Parathyroid adenoma (tissue), 2 donors: ENCODE results near the gene SWI5.
"Not testable (repeated sequence)": the region's sequence is repeated elsewhere in the genome, so short reads cannot be mapped to it uniquely, and the experiment has no call there.

ENCODE experiments used
- H2AFZ ChIP-seq: fragments of 300-600 bp; sonication (generic); one replicate; pipeline ENCODE4 v1.7.0; 2017; ENCODE audit warnings: antibody characterized with exemption, mild to moderate bottlenecking
- H3K27ac ChIP-seq: fragments of 300-600 bp; sonication (generic); one replicate; pipeline ENCODE4 v1.7.0; 2017
- H3K27me3 ChIP-seq: fragments of 300-600 bp; sonication (generic); one replicate; pipeline ENCODE4 v1.7.0; 2017; ENCODE audit warnings: low read length; ENCODE audit not compliant: control insufficient read depth, insufficient read depth
- H3K36me3 ChIP-seq: fragments of 300-600 bp; sonication (generic); one replicate; pipeline ENCODE4 v1.7.0; 2017; ENCODE audit warnings: low read length; ENCODE audit not compliant: control insufficient read depth, insufficient read depth
- H3K4me1 ChIP-seq: fragments of 300-600 bp; sonication (generic); one replicate; pipeline ENCODE4 v1.7.0; 2017; ENCODE audit warnings: control low read depth
- H3K4me2 ChIP-seq: fragments of 300-600 bp; sonication (generic); one replicate; pipeline ENCODE4 v1.7.0; 2017; ENCODE audit warnings: low read length
- H3K4me3 ChIP-seq: fragments of 300-600 bp; sonication (generic); one replicate; pipeline ENCODE4 v1.7.0; 2017; ENCODE audit warnings: low read depth, low read length
- H3K79me2 ChIP-seq: fragments of 300-600 bp; sonication (generic); one replicate; pipeline ENCODE4 v1.7.0; 2017; ENCODE audit warnings: control low read depth
- H3K9ac ChIP-seq: fragments of 300-600 bp; sonication (generic); one replicate; pipeline ENCODE4 v1.7.0; 2017; ENCODE audit warnings: mild to moderate bottlenecking
- H3K9me3 ChIP-seq: fragments of 300-600 bp; sonication (generic); one replicate; pipeline ENCODE4 v1.7.0; 2017; ENCODE audit warnings: low read length; ENCODE audit not compliant: control insufficient read depth
- TF ChIP-seq, protein P1 (sequence below): fragments of 300-600 bp; sonication (generic); IDR thresholded peaks from one replicate; pipeline ENCODE4 v1.7.0; 2017; ENCODE audit warnings: antibody characterized with exemption, mild to moderate bottlenecking
- donor health status: primary hyperparathyroidism.

SWI5 gene

DNA sequence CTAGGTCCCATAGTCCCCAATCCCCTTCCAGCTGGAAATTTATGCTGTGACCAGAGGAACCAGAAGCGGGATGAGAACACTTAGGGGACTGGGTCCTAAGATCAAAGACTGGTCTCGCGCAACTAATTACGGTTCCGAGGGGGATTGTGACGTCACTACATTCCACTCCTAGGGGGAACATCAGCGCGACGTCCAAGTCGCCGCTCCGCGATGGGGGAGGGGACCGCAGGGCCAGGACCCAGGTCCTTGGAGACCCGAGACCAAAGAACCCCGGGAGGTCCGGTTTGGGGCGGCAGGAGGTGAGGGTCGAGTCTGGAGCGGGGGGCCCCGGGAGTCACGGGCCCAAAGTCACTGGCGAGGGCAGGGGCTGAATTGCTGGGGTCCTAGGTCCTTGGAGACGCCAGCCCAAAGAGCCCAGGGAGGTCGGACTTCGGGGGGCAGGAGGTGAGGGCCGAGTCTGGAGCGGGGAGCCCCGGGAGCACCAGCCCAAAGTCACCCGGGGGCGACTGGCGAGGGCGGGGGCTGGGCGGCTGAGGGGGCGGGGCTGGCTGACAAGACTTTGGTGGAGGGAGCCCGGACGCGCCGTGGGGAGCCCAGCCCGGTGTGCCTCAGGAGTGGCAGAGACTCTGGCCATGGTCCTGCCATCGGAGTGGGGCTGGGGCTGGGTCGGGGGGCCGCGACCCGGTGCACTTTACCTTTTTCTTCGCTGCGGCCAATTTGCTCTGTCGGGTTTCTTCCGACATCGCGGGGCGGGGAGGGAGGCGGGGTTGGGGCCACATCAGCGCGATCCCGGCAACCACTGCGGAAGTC, 673 bp upstream of the SWI5 start, which contains the start of gene GOLGA2:
GOLGA2 (minus strand) TSS at position 810 of the 810 bp plus-strand sequence; CDS start at position 779, 31 bp downstream.
- H3K79me2 ChIP-seq, result peaks cover 8% of the 10 kb centered on the region
- H3K4me2 ChIP-seq, result peak within 1 kb of the TSS; percentile 96

DNA sequence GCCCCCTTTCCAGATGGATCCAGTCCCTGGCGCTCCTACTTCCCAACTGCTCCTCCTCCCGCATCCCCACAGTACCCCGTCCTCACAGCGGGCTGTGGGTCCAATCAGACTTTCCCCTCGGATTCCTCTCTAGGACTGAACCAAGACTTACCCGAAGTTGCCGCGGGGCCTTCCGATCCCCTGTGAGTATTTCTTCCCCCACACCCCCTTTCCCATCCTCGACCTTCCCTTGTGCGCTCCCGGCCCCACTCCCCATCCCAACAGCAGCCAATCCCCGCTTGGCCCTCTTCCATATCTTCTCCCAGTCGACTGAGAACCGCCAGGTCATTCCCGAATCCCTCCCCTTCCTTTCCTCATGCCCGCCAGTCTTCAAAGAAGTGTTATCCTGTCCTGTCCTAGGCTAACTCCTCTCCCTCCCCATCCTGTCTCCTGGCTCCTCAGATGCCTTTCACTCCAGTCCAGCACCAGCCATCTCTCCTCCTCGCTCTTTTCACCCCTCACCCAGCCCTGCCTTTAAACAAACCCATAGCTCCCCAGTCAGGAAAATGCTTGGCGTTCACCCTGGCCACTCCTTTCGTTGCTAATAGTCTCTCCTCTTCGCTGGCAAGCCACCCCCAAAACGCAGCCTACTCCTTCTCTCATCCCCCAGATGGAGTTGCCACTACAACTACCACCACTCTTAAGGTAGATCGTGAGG, 646 bp downstream of the SWI5 start:
- Histone ChIP-seq H3K4me3 (peak overlapping the region; percentile 92), H3K27me3 (no peaks in the 10 kb centered on the region), H3K27ac (peak overlapping the region; percentile 93), H3K4me2 (peak overlapping the region; percentile 96), H3K36me3 (no peaks in the 10 kb centered on the region), H3K9me3 (no peaks in the 10 kb centered on the region), H3K9ac (no peak overlapping the region), H2AFZ (peak overlapping the region; percentile 73), H3K4me1 (peaks cover 14% of the 10 kb centered on the region), H3K79me2 (peaks cover 8% of the 10 kb centered on the region)
- TF ChIP-seq, protein P1, sequence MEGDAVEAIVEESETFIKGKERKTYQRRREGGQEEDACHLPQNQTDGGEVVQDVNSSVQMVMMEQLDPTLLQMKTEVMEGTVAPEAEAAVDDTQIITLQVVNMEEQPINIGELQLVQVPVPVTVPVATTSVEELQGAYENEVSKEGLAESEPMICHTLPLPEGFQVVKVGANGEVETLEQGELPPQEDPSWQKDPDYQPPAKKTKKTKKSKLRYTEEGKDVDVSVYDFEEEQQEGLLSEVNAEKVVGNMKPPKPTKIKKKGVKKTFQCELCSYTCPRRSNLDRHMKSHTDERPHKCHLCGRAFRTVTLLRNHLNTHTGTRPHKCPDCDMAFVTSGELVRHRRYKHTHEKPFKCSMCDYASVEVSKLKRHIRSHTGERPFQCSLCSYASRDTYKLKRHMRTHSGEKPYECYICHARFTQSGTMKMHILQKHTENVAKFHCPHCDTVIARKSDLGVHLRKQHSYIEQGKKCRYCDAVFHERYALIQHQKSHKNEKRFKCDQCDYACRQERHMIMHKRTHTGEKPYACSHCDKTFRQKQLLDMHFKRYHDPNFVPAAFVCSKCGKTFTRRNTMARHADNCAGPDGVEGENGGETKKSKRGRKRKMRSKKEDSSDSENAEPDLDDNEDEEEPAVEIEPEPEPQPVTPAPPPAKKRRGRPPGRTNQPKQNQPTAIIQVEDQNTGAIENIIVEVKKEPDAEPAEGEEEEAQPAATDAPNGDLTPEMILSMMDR, result no peak

More for the DNA sequence above, 673 bp upstream of the SWI5 start, which contains the start of gene GOLGA2:
- H3K27me3 ChIP-seq, result no peaks in the 10 kb centered on the region
- peak within 1 kb of the TSS; percentile 92 for H3K4me3 ChIP-seq
- H3K9me3 ChIP-seq, result no peaks in the 10 kb centered on the region
- peak within 1 kb of the TSS; percentile 93 for H3K27ac ChIP-seq
- TF ChIP-seq, protein P1, result no peak
- peak within 1 kb of the TSS; percentile 63 for H3K9ac ChIP-seq
- H3K36me3 ChIP-seq, result no peaks in the 10 kb centered on the region
- peaks cover 9% of the 10 kb centered on the region for H3K4me1 ChIP-seq
- H2AFZ ChIP-seq, result peak within 1 kb of the TSS; percentile 73

DNA sequence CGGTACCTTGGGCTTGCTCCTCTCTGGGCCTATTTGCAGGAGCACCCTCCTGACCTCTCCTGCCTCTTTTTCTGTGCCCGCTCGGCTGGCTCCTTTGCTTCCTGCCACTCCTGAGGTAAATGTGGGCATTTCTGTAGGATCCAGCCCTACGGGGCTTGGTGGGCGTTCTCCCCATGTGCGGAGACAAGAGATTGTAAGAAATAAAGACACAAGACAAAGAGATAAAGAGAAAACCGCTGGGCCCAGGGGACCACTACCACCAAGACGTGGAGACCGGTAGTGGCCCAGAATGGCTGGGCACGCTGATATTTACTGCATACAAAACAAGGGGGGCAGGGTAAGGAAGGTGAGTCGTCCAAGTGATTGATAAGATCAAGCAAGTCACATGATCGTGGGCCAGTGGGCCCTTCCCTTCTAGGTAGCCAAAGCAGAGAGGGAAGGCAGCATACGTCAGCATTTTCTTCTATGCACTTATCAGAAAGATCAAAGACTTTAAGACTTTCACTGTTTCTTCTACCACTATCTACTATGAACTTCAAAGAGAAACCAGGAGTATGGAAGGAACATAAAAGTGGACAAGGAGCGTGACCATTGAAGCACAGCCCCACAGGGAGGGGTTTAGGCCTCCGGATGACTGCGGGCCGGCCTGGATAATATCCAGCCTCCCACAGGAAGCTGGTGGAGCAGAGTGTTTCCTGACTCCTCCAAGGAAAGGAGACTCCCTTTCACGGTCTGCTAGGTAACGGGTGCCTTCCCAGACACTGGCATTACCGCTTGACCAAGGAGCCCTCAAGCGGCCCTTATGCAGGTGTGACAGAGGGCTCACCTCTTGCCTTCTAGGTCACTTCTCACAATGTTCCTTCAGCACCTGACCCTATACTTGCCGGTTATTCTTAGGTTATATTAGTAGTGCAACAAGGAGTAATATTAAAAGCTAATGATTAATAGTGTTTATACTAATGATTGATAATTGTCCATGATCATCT, 3.3 kb downstream of the SWI5 start:
- not testable (repeated sequence) for H2AFZ ChIP-seq, H3K27me3 ChIP-seq, H3K9me3 ChIP-seq, H3K9ac ChIP-seq, H3K36me3 ChIP-seq, H3K79me2 ChIP-seq
- Histone ChIP-seq H3K27ac (peak overlapping the region; percentile 93), H3K4me3 (peak overlapping the region; percentile 50), H3K4me2 (peak overlapping the region; percentile 76), H3K4me1 (peaks cover 14% of the 10 kb centered on the region)

DNA sequence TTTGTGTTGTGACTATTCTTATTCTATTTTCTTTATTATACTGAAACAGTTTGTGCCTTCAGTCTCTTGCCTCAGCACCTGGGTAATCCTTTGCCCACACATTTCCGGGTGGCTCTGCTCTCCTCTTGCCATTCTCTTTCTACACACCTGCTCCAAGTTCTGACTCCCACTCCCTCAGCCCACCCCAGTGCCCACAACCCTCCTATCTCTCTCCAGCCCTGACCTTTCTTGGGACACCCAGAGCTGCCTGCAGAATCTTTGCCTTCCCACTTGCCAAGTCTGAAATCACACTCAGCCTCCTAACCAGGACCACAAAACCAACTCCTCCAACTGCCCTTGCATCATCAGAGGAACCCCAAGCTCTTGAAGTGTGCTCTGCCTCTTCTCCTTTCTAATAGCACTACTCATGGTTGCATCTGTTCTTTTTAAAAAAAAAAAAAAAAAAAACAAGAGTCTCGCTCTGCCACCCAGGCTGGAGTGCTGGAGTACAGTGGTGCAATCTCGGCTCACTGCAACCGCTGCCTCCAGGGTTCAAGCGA, 4.1 kb downstream of the SWI5 start:
- Histone ChIP-seq H3K9me3 (no peaks in the 10 kb centered on the region), H3K27ac (peak overlapping the region; percentile 93), H3K9ac (no peak overlapping the region), H3K79me2 (peaks cover 5% of the 10 kb centered on the region), H3K36me3 (no peaks in the 10 kb centered on the region), H3K4me3 (peak overlapping the region; percentile 50), H3K4me1 (peaks cover 14% of the 10 kb centered on the region), H3K27me3 (no peaks in the 10 kb centered on the region), H2AFZ (no peak overlapping the region), H3K4me2 (peak overlapping the region; percentile 52)
- TF ChIP-seq, protein P1, result no peak
